T1000 (cell line): Measurements from ENCODE around the gene PFKM.

Source experiments
- DNase-seq: peaks from one replicate; lab custom pipeline; 2025; ENCODE audit warnings: mixed read lengths; lab: John Stamatoyannopoulos, UW

Gene PFKM

GRCh38 chr12:48187916-48188695, 68.9 kb downstream of the PFKM start:
- no peak for DNase-seq

GRCh38 chr12:48189331-48190125, 70.4 kb downstream of the PFKM start:
- DNase-seq = peak; percentile 68

GRCh38 chr12:48191096-48191495, 71.9 kb downstream of the PFKM start:
- no peak for DNase-seq

GRCh38 chr12:48192861-48193260, 73.7 kb downstream of the PFKM start:
- no peak for DNase-seq

GRCh38 chr12:48193623-48194022, 74.5 kb downstream of the PFKM start:
- no peak for DNase-seq

GRCh38 chr12:48194799-48195201, 75.6 kb downstream of the PFKM start:
- no peak for DNase-seq
